K562 (cell line): ENCODE results near the gene MAGI3. TPM values are rescaled to one million over a fixed set of nuclear protein-coding genes. Genes with fewer than 3 reads are reported as not detected.

Source experiments
- ATAC-seq: fragments of 200-7000 bp; cut with Tn5 transposase; 3 replicates; pipeline ENCODE4 v1.9.1; 2020; ENCODE audit warnings: moderate library complexity
- BruUV-seq: library from RNA; stranded (reverse); fragments of 400-500 nt; replicated peaks from 2 replicates; lab custom pipeline; 2021; lab: Mats Ljungman, UMichigan
- CTCF ChIA-PET: fragments of 300-600 bp; formaldehyde crosslinking; extraction: SDS; loops from one replicate; lab custom pipeline; 2021; ENCODE audit warnings: low intra/inter-chr PET ratio; lab: Yijun Ruan, JAX
- POLR2A ChIA-PET: fragments of 300-600, 350-650 bp; sonication (Branson Sonifier 250); formaldehyde crosslinking; extraction: SDS; loops from one replicate; lab custom pipeline; 2021; ENCODE audit warnings: antibody characterized with exemption, inconsistent platforms; lab: Yijun Ruan, JAX
- DNase-seq, 4 experiments: peaks; one replicate each; pipeline versions ENCODE4 v3.0.0 to v3.0.0-alpha.2; 2011 to 2018; ENCODE audit warnings: low spot score in 3 of 4, mixed read lengths in 3 of 4; ENCODE audit errors: extremely low read depth in 1 of 4
- FAIRE-seq: peaks from 2 replicates; lab custom pipeline; 2011; peaks lifted over from hg19 to GRCh38; lab: Jason Lieb, UNC
- H2AFZ ChIP-seq: 2 replicates; pipeline ENCODE4 v1.6.0; 2011; ENCODE audit warnings: low read depth, low read length, control low read depth, inconsistent platforms
- H3K27ac ChIP-seq: fragments of 200-600 bp; 3 replicates; pipeline ENCODE4 v1.8.0; 2011; ENCODE audit warnings: low read depth, mild to moderate bottlenecking, control low read depth, inconsistent platforms, low read length, moderate library complexity, mixed read lengths; ENCODE audit errors: extremely low read depth
- H3K27me3 ChIP-seq, 2 experiments: fragments of 300-600 bp in 1 of 2; 2 replicates in 1 of 2; 3 replicates in 1 of 2; pipeline versions ENCODE4 v1.6.0 to v1.8.0; 2011; ENCODE audit warnings: inconsistent platforms in 2 of 2, low read length in 2 of 2, mild to moderate bottlenecking in 1 of 2, mixed read lengths in 1 of 2, moderate library complexity in 1 of 2; ENCODE audit not compliant: control insufficient read depth in 2 of 2, insufficient read depth in 2 of 2
- H3K36me3 ChIP-seq: fragments of 300-600 bp; 3 replicates; pipeline ENCODE4 v1.8.0; 2011; ENCODE audit warnings: mild to moderate bottlenecking, low read length, inconsistent platforms; ENCODE audit not compliant: control insufficient read depth, insufficient read depth
- H3K4me1 ChIP-seq, 2 experiments: fragments of 200-600 bp in 1 of 2; replicated peaks in 1 of 2; 2 replicates in 1 of 2; 3 replicates in 1 of 2; pipeline versions ENCODE4 v1.5.1 to v1.8.0; 2011; ENCODE audit warnings: inconsistent platforms in 2 of 2, low read length in 2 of 2, mild to moderate bottlenecking in 1 of 2, mixed read lengths in 1 of 2, moderate library complexity in 1 of 2; ENCODE audit not compliant: control insufficient read depth in 2 of 2, insufficient read depth in 2 of 2
- H3K4me2 ChIP-seq: 2 replicates; pipeline ENCODE4 v1.6.1; 2011; ENCODE audit warnings: low read length, control low read depth, inconsistent platforms, mixed read lengths; ENCODE audit not compliant: insufficient read depth
- H3K4me3 ChIP-seq: fragments of 200-600 bp; sonication (generic), shearing (Covaris generic); 2 replicates; pipeline ENCODE4 v1.5.1; 2016; ENCODE audit warnings: control low read depth, inconsistent platforms
- H3K79me2 ChIP-seq: fragments of 200-600 bp; 3 replicates; pipeline ENCODE4 v1.8.0; 2011; ENCODE audit warnings: low read length, inconsistent platforms; ENCODE audit not compliant: control insufficient read depth, insufficient read depth
- H3K9ac ChIP-seq, 2 experiments: 2 replicates each; pipeline versions ENCODE4 v1.6.0 to v1.6.1; 2011; ENCODE audit warnings: low read depth in 2 of 2, low read length in 2 of 2, control low read depth in 1 of 2, inconsistent platforms in 1 of 2, mild to moderate bottlenecking in 1 of 2, mixed read lengths in 1 of 2; ENCODE audit not compliant: insufficient read depth in 1 of 2
- H3K9me1 ChIP-seq: one replicate; pipeline ENCODE4 v1.6.0; 2011; ENCODE audit warnings: inconsistent platforms, mild to moderate bottlenecking, low read length, moderate library complexity; ENCODE audit not compliant: control insufficient read depth, insufficient read depth
- H3K9me3 ChIP-seq: replicated peaks from 2 replicates; pipeline ENCODE4 v1.5.1; 2011; ENCODE audit warnings: low read depth, low read length, inconsistent platforms; ENCODE audit not compliant: control insufficient read depth, insufficient read depth
- H4K20me1 ChIP-seq: replicated peaks from 2 replicates; pipeline ENCODE4 v1.6.1; 2011; ENCODE audit warnings: low read length, inconsistent platforms, mixed read lengths; ENCODE audit not compliant: control insufficient read depth, insufficient read depth
- ELF2 ChIP-seq: fragments of 250-450 bp; sonication (Bioruptor Pico); IDR thresholded peaks from 2 replicates; pipeline ENCODE4 v1.5.0; 2021; ENCODE audit warnings: mild to moderate bottlenecking
- FOXJ3 ChIP-seq: sonication (generic); formaldehyde crosslinking; IDR thresholded peaks from 2 replicates; pipeline ENCODE4 v1.4.0; 2020; ENCODE audit warnings: mild to moderate bottlenecking, missing genetic modification reagents
- MCM5 ChIP-seq: fragments of 450-650 bp; IDR thresholded peaks from 2 replicates; pipeline ENCODE4 v1.6.1; 2016; ENCODE audit warnings: low read depth
- MTA2 ChIP-seq: fragments of 450-650 bp; IDR thresholded peaks from 2 replicates; pipeline ENCODE4 v1.6.1; 2016; ENCODE audit warnings: low read depth
- NFXL1 ChIP-seq: fragments of 450-650 bp; formaldehyde crosslinking; IDR thresholded peaks from 2 replicates; pipeline ENCODE4 v1.4.0; 2021; ENCODE audit warnings: mild to moderate bottlenecking
- PHTF2 ChIP-seq: fragments of 250-450 bp; sonication (Bioruptor Pico); IDR thresholded peaks from 2 replicates; pipeline ENCODE4 v1.5.0; 2021; ENCODE audit warnings: mild to moderate bottlenecking
- PRPF4 ChIP-seq: fragments of 200-400 bp; formaldehyde crosslinking; IDR thresholded peaks from one replicate; pipeline ENCODE4 v1.6.1; 2017; ENCODE audit warnings: low read length, low read depth, mild to moderate bottlenecking; ENCODE audit not compliant: insufficient read depth, poor library complexity, severe bottlenecking
- SIX5 ChIP-seq, 2 experiments: IDR thresholded peaks; 2 replicates each; pipeline ENCODE4 v1.6.1; 2011; ENCODE audit warnings: low read length in 2 of 2, borderline replicate concordance in 1 of 2, low read depth in 1 of 2, mild to moderate bottlenecking in 1 of 2, moderate library complexity in 1 of 2; ENCODE audit not compliant: insufficient read depth in 1 of 2
- SPI1 ChIP-seq: IDR thresholded peaks from 2 replicates; pipeline ENCODE4 v1.6.1; 2011; ENCODE audit warnings: low read depth, low read length, control low read depth, borderline replicate concordance
- SREBF2 ChIP-seq: sonication (generic); formaldehyde crosslinking; IDR thresholded peaks from 2 replicates; pipeline ENCODE4 v1.4.0; 2020; ENCODE audit warnings: mild to moderate bottlenecking, missing genetic modification reagents
- TCF7L2 ChIP-seq: fragments of 150-350 bp; IDR thresholded peaks from 2 replicates; pipeline ENCODE4 v1.6.1; 2016; ENCODE audit warnings: low read depth, mild to moderate bottlenecking, low read length, moderate library complexity
- ZNF324 ChIP-seq: fragments of 250-450 bp; sonication (Bioruptor Pico); IDR thresholded peaks from 2 replicates; pipeline ENCODE4 v1.4.0; 2020; ENCODE audit warnings: mild to moderate bottlenecking
- ZNF431 ChIP-seq: sonication (generic); formaldehyde crosslinking; IDR thresholded peaks from 2 replicates; pipeline ENCODE4 v1.8.0; 2022; ENCODE audit warnings: mild to moderate bottlenecking, missing genetic modification reagents
- ZNF644 ChIP-seq: fragments of 200-800 bp; sonication (Bioruptor generic); IDR thresholded peaks from 2 replicates; pipeline ENCODE4 v1.6.1; 2016; ENCODE audit warnings: low read depth, missing genetic modification characterization, missing compliant biosample characterization
- WGBS: fragments of 100-300 bp; shearing (Covaris generic); methylation state at CpG from one replicate; pipeline ENCODE4 v1.1.6; 2016; ENCODE audit warnings: low coverage, mixed read lengths; ENCODE audit not compliant: insufficient coverage; ENCODE audit errors: missing lambda C conversion rate; 5-methylcytosine and 5-hydroxymethylcytosine counted together
- in situ Hi-C: fragments of 300-500 bp; cut with MboI; formaldehyde crosslinking; loops from 4 replicates; pipeline ENCODE4 v1.15.0; 2018; ENCODE audit warnings: inconsistent platforms, mixed read lengths
- intact Hi-C: fragments of 100-400 bp; cut with micrococcal nuclease; formaldehyde crosslinking; loops from 2 replicates; pipeline ENCODE4 v1.14.2; 2022
- polyA plus RNA-seq, 8 experiments: library from polyadenylated mRNA; depleted of rRNA in 4 of 8; stranded (reverse) in 5 of 8; unstranded in 3 of 8; fragments of >200 nt; fragmentation: Nextera tagmentation in 2 of 8; fragmentation: Illumina TruSeq in 1 of 8; extraction: Ambion mirVana in 2 of 8; extraction: Trizol in 1 of 8; gene quantifications; 2 replicates each; pipeline versions ENCODE4 v1.2.1 to v1.2.3, GENCODE V29; 2011 to 2014; ENCODE audit warnings: inconsistent platforms in 1 of 8, missing spikeins in 1 of 8
- total RNA-seq, 7 experiments: library from RNA; depleted of rRNA in 6 of 7; stranded (reverse); fragments of >200 nt in 6 of 7; fragmentation: Illumina TruSeq in 2 of 7; extraction: Trizol in 2 of 7; gene quantifications; 2 replicates each; pipeline versions ENCODE4 v1.2.1 to v1.2.3, GENCODE V29; 2011 to 2021; ENCODE audit warnings: low replicate concordance in 1 of 7
- TF ChIP-seq, protein P1 (sequence below): fragments of 450-650 bp; IDR thresholded peaks from 2 replicates; pipeline ENCODE4 v1.6.1; 2016; ENCODE audit warnings: missing biosample characterization, missing genetic modification characterization
- TF ChIP-seq, protein P2 (sequence below): fragments of 200-800 bp; sonication (Bioruptor generic); IDR thresholded peaks from 2 replicates; pipeline ENCODE4 v1.6.1; 2017; ENCODE audit warnings: missing genetic modification characterization, missing compliant biosample characterization

MAGI3 gene
- total and polyA plus RNA-seq, 9 of the 15 experiments (the other 6 are each of a cell fraction or from before 2014, with no cell fraction given): 1.0 to 8.6 (median 5.5) TPM

DNA sequence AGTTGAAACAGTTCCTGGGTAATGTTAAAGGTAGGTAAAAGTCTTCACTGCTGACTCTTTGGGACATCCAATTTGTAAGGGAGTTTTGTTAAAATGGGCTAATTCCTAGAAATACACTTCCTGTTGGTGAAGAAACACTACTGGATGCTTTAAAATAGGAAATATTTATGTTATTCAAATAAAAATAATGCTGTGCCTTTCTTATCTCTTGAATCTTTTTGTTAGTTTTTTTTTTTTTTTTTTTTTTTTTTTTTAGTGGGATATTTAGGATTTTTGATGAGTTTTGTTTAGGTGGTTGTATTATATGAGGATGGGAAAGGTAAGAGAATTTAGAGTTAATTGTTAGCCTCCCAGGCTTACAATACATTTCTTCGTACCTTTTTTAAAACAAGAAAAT is 4.5 kb downstream of the MAGI3 start:
- BruUV-seq: no TSS peak
- peaks cover 6 to 13% of the 10 kb centered on the region in 2 experiments; a peak in 4 of 5 replicates for H3K27me3 ChIP-seq
- FAIRE-seq (no peak), DNase-seq (no peak), ATAC-seq (no peak)
- no peaks in the 10 kb centered on the region for H3K9me1 ChIP-seq
- no peak overlapping the region for H3K4me2 ChIP-seq
- no peaks in the 10 kb centered on the region for H3K36me3 ChIP-seq
- no peaks in the 10 kb centered on the region for H3K9me3 ChIP-seq
- TF ChIP-seq NFXL1 (CRISPR knock-in tag) (no peak), SPI1 (no peak), TCF7L2 (no peak), PHTF2 (CRISPR knock-in tag) (no peak), PRPF4 (no peak), SIX5 (IDR thresholded peaks at IDR 0.05; ENCODE audit: borderline replicate concordance in 1 of 2, insufficient read depth in 1 of 2, low read depth in 1 of 2, low read length in 2 of 2) (no peak), FOXJ3 (CRISPR knock-in tag) (no peak), SREBF2 (CRISPR knock-in tag) (no peak), MCM5 (no peak), ZNF644 (tag) (no peak), MTA2 (no peak), ZNF431 (CRISPR knock-in tag) (no peak), ZNF324 (CRISPR knock-in tag) (no peak), ELF2 (CRISPR knock-in tag) (no peak)
- TF ChIP-seq, protein P1, sequence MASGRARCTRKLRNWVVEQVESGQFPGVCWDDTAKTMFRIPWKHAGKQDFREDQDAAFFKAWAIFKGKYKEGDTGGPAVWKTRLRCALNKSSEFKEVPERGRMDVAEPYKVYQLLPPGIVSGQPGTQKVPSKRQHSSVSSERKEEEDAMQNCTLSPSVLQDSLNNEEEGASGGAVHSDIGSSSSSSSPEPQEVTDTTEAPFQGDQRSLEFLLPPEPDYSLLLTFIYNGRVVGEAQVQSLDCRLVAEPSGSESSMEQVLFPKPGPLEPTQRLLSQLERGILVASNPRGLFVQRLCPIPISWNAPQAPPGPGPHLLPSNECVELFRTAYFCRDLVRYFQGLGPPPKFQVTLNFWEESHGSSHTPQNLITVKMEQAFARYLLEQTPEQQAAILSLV (tag): no peak
- TF ChIP-seq, protein P2, sequence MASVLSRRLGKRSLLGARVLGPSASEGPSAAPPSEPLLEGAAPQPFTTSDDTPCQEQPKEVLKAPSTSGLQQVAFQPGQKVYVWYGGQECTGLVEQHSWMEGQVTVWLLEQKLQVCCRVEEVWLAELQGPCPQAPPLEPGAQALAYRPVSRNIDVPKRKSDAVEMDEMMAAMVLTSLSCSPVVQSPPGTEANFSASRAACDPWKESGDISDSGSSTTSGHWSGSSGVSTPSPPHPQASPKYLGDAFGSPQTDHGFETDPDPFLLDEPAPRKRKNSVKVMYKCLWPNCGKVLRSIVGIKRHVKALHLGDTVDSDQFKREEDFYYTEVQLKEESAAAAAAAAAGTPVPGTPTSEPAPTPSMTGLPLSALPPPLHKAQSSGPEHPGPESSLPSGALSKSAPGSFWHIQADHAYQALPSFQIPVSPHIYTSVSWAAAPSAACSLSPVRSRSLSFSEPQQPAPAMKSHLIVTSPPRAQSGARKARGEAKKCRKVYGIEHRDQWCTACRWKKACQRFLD (CRISPR knock-in tag): no peak
- no peak overlapping the region for H3K27ac ChIP-seq
- H3K4me3 ChIP-seq: no peak overlapping the region
- H4K20me1 ChIP-seq: peaks cover 8% of the 10 kb centered on the region
- in situ Hi-C loops: no loop called here
- CTCF ChIA-PET: no interaction called here
- peaks cover 6 to 15% of the 10 kb centered on the region in 2 experiments; a peak in 4 of 5 replicates for H3K4me1 ChIP-seq
- H3K9ac ChIP-seq: no peak overlapping the region
- no peak overlapping the region for H2AFZ ChIP-seq
- intact Hi-C loops: loop anchor here (5.0 kb wide), 1 partner anchor 282 kb away; no protein-coding TSS in a partner anchor
- POLR2A ChIA-PET: interaction anchor here (3.3 kb wide), 1 partner anchor 9 kb away, joined by 13 read pairs; no protein-coding TSS in a partner anchor
- 35% methylated on average over 1 of the region's 1 CpG for WGBS
- H3K79me2 ChIP-seq: 0 out of 3 replicates have a peak, but pooled peaks cover 3% of the 10 kb centered on the region
